HepG2 (cell line): Measurements from ENCODE around the gene CCM2L. TPM values are rescaled to one million over a fixed set of nuclear protein-coding genes. Genes with fewer than 3 reads are reported as not detected.

ENCODE experiments used
- ARID4A ChIP-seq: sonication (generic); formaldehyde crosslinking; IDR thresholded peaks from 2 replicates; pipeline ENCODE4 v1.5.0; 2020; ENCODE audit warnings: mild to moderate bottlenecking, missing genetic modification reagents, borderline replicate concordance
- CCAR2 ChIP-seq: fragments of 200-400 bp; formaldehyde crosslinking; optimal IDR thresholded peaks from 2 replicates; pipeline ENCODE3; 2018; ENCODE audit warnings: low read depth, mild to moderate bottlenecking, low read length, moderate library complexity
- CHCHD3 ChIP-seq: sonication (generic); formaldehyde crosslinking; IDR thresholded peaks from 2 replicates; pipeline ENCODE4 v1.8.0; 2022; ENCODE audit warnings: mild to moderate bottlenecking, missing genetic modification reagents, moderate library complexity
- CREM ChIP-seq, 2 experiments: sonication (generic) in 1 of 2; formaldehyde crosslinking in 1 of 2; IDR thresholded peaks; 2 replicates each; pipeline versions ENCODE4 v1.4.0 to v1.6.1; 2016 to 2020; ENCODE audit warnings: antibody characterized with exemption in 1 of 2, mild to moderate bottlenecking in 1 of 2, missing genetic modification reagents in 1 of 2
- HNRNPL ChIP-seq: fragments of 200-400 bp; formaldehyde crosslinking; IDR thresholded peaks from 2 replicates; pipeline ENCODE4 v1.6.1; 2017; ENCODE audit warnings: mild to moderate bottlenecking, low read depth, low read length
- HOXA3 ChIP-seq: sonication (generic); formaldehyde crosslinking; IDR thresholded peaks from 2 replicates; pipeline ENCODE4 v1.5.0; 2020; ENCODE audit warnings: missing genetic modification reagents
- TP53 ChIP-seq: sonication (generic); formaldehyde crosslinking; conservative IDR thresholded peaks from 2 replicates; pipeline ENCODE4 v1.4.0; 2020; ENCODE audit warnings: missing genetic modification reagents
- ZBTB25 ChIP-seq: IDR thresholded peaks from 2 replicates; pipeline ENCODE4 v1.6.1; 2018; ENCODE audit warnings: missing genetic modification reagents
- ZBTB3 ChIP-seq: sonication (generic); formaldehyde crosslinking; IDR thresholded peaks from 2 replicates; pipeline ENCODE4 v1.4.0; 2020; ENCODE audit warnings: low read depth, mild to moderate bottlenecking, moderate library complexity, missing genetic modification reagents, borderline replicate concordance
- ZFP91 ChIP-seq: sonication (generic); formaldehyde crosslinking; IDR thresholded peaks from 2 replicates; pipeline ENCODE4 v1.9.0; 2022; ENCODE audit warnings: missing genetic modification reagents, mild to moderate bottlenecking, borderline replicate concordance
- ZNF235 ChIP-seq: sonication (generic); formaldehyde crosslinking; IDR thresholded peaks from 2 replicates; pipeline ENCODE4 v1.8.1; 2023; ENCODE audit warnings: mild to moderate bottlenecking, missing genetic modification reagents, borderline replicate concordance
- ZNF441 ChIP-seq: sonication (generic); formaldehyde crosslinking; IDR thresholded peaks from 2 replicates; pipeline ENCODE4 v1.7.0; 2021; ENCODE audit warnings: missing genetic modification reagents, borderline replicate concordance
- ZNF576 ChIP-seq: sonication (generic); formaldehyde crosslinking; IDR thresholded peaks from 2 replicates; pipeline ENCODE4 v1.4.0; 2020; ENCODE audit warnings: mild to moderate bottlenecking, missing genetic modification reagents
- ZNF691 ChIP-seq: sonication (generic); formaldehyde crosslinking; IDR thresholded peaks from 2 replicates; pipeline ENCODE4 v1.4.0; 2020; ENCODE audit warnings: missing genetic modification reagents, low read depth, mild to moderate bottlenecking, borderline replicate concordance
- ZNF724P ChIP-seq: sonication (generic); formaldehyde crosslinking; IDR thresholded peaks from 2 replicates; pipeline ENCODE4 v1.8.0; 2022; ENCODE audit warnings: missing genetic modification reagents, borderline replicate concordance
- polyA plus RNA-seq, 8 experiments: library from polyadenylated mRNA; depleted of rRNA in 3 of 8; stranded (reverse) in 7 of 8; unstranded in 1 of 8; fragments of >200 nt; fragmentation: Illumina TruSeq in 4 of 8; extraction: Trizol in 4 of 8; gene quantifications; 2 replicates each; pipeline versions ENCODE4 v1.2.1 to v1.2.3, GENCODE V29; 2011 to 2016; ENCODE audit warnings: low read depth in 4 of 8, missing spikeins in 1 of 8, mixed read lengths in 1 of 8; ENCODE audit not compliant: insufficient read depth in 1 of 8
- total RNA-seq, 5 experiments: library from RNA; depleted of rRNA; stranded (reverse); fragments of >200 nt; fragmentation: Illumina TruSeq; extraction: Trizol; gene quantifications; 2 replicates each; pipeline ENCODE4 v1.2.3, GENCODE V29; 2016; ENCODE audit warnings: low read depth in 1 of 5
- TF ChIP-seq, protein P1 (sequence below): sonication (generic); formaldehyde crosslinking; IDR thresholded peaks from 2 replicates; pipeline ENCODE4 v1.4.0; 2020; ENCODE audit warnings: missing genetic modification reagents, borderline replicate concordance

Gene CCM2L
- total and polyA plus RNA-seq, 2 of the 13 experiments (the other 11 are each of a cell fraction or from before 2014, with no cell fraction given) = 0.15 TPM; not detected in 1

GRCh38 chr20:32031007-32031958, 21.0 kb downstream of the CCM2L start (continued):
- no peak; the same call in 1 of the 2 replicates for TF ChIP-seq ZNF691
- 0 out of 2 replicates have a peak, but pooled peaks have one; percentile 48 for TF ChIP-seq HNRNPL
- peak; percentile 50; the same call in 1 of the 2 replicates for TF ChIP-seq HOXA3 (CRISPR knock-in tag)
- TF ChIP-seq CREM (IDR thresholded peaks at IDR 0.05) = no peak
- no peak; the same call in 1 of the 2 replicates for TF ChIP-seq CREM (CRISPR knock-in tag; IDR thresholded peaks at IDR 0.05)
- TF ChIP-seq ZBTB3 (CRISPR knock-in tag) = no peak
- TF ChIP-seq CCAR2 = peak; percentile 29
- no peak for TF ChIP-seq ZNF724P (CRISPR knock-in tag)
- TF ChIP-seq ZNF441 (CRISPR knock-in tag) = 0 out of 2 replicates have a peak, but pooled peaks have one; percentile 51
- TF ChIP-seq ZBTB25 (CRISPR knock-in tag) = 0 out of 2 replicates have a peak, but pooled peaks have one; percentile 36
- peak; percentile 47; the same call in 1 of the 2 replicates for TF ChIP-seq ZNF576 (CRISPR knock-in tag)
- peak; percentile 29; the same call in 1 of the 2 replicates for TF ChIP-seq ARID4A (CRISPR knock-in tag)
- TF ChIP-seq, protein P1, sequence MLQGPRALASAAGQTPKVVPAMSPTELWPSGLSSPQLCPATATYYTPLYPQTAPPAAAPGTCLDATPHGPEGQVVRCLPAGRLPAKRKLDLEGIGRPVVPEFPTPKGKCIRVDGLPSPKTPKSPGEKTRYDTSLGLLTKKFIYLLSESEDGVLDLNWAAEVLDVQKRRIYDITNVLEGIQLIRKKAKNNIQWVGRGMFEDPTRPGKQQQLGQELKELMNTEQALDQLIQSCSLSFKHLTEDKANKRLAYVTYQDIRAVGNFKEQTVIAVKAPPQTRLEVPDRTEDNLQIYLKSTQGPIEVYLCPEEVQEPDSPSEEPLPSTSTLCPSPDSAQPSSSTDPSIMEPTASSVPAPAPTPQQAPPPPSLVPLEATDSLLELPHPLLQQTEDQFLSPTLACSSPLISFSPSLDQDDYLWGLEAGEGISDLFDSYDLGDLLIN (CRISPR knock-in tag) = 0 out of 2 replicates have a peak, but pooled peaks have one; percentile 71
- TF ChIP-seq ZFP91 (CRISPR knock-in tag) = peak; percentile 92; the same call in 1 of the 2 replicates
- TF ChIP-seq ZNF235 (CRISPR knock-in tag) = peak; percentile 89; the same call in 1 of the 2 replicates
- TF ChIP-seq CHCHD3 (CRISPR knock-in tag) = peak; percentile 58
- TF ChIP-seq TP53 = 0 out of 2 replicates have a peak, but pooled peaks have one; percentile 63
